ENCODE measurements around the gene PLEKHO2. TPM values are rescaled to one million over a fixed set of nuclear protein-coding genes. Genes with fewer than 3 reads are reported as not detected.

PLEKHO2 gene
- total and polyA plus RNA-seq, 2 donors (not counting 3 experiments of a cell fraction or from before 2014, with no cell fraction given): 21.9 to 24.9 TPM

DNA sequence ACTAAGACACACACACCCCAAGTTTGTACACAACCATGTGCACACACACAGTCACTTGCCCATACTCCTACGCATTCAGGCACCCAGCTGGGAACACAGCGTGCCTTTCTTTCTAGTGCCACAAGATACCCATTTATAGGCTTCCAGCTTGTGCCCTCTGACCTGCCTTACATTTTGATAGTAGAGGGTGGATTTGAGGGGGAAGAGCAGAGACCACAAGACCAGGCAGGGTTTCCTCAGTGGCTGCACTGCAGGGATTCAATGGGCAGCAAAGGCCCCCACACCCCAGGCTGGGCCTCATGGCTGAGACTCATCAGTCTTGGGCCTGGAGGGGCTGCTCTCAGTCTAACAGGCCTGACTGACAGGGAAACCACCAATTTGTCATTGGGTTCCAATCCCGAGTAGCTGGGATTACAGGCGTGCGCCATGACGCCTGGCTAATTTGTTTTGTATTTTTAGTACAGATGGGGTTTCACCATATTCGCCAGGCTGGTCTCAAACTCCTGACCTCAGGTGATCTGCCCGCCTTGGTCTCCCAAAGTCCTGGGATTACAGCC is 51.2 kb downstream of the PLEKHO2 start:
- no peaks in the 10 kb centered on the region for H3K36me3 ChIP-seq (ENCODE audit: control insufficient read depth in 2 of 2, extremely low read depth in 1 of 2, insufficient read depth in 2 of 2, low read length in 2 of 2)
- no peaks in the 10 kb centered on the region for H3K9me1 ChIP-seq (replicated peaks; ENCODE audit: control insufficient read depth, extremely low read depth, insufficient read depth, low read length)
- H3K9me3 ChIP-seq (replicated peaks; ENCODE audit: control insufficient read depth, insufficient read depth, low read length): no peaks in the 10 kb centered on the region
- H3K4me2 ChIP-seq (ENCODE audit: insufficient read depth, low read length): no peak overlapping the region
- H4K20me1 ChIP-seq (replicated peaks; ENCODE audit: control insufficient read depth, extremely low read depth, insufficient read depth, low read length): no peaks in the 10 kb centered on the region
- POLR2A ChIA-PET: interaction anchor here (1.6 kb wide), 1 partner anchor 67 kb away, joined by 8 read pairs; the partner anchor contains the start of gene PIF1
- H3K9ac ChIP-seq (replicated peaks; ENCODE audit: extremely low read depth, insufficient read depth, low read length): no peak overlapping the region
- intact Hi-C loops (cut with micrococcal nuclease) (loop anchor here (2.0 to 5.0 kb wide), 3 partner anchors 16 to 161 kb away; no protein-coding TSS in a partner anchor), dilution Hi-C loops (cut with MboI; ENCODE audit: extremely low pct_ligation_motif_present, low sequenced_read_pairs) (no loop called here)
- H3K27ac ChIP-seq (ENCODE audit: insufficient read depth, low read depth, low read length): no peak overlapping the region
- no peaks in the 10 kb centered on the region for H3K27me3 ChIP-seq (ENCODE audit: control insufficient read depth in 2 of 2, insufficient read depth in 2 of 2, low read length in 2 of 2)
- TF ChIP-seq MYC (IDR thresholded peaks at IDR 0.05; ENCODE audit: low read depth, low read length) (no peak), POLR2A (IDR thresholded peaks at IDR 0.05; ENCODE audit: low read depth, low read length) (no peak), JUN (IDR thresholded peaks at IDR 0.05; ENCODE audit: borderline replicate concordance, insufficient read depth, insufficient read length, low read depth) (no peak), FOS (IDR thresholded peaks at IDR 0.05; ENCODE audit: borderline replicate concordance, insufficient read depth, low read length) (no peak), POLR2AphosphoS5 (IDR thresholded peaks at IDR 0.05; ENCODE audit: insufficient read depth, low read depth, low read length) (no peak), GATA2 (IDR thresholded peaks at IDR 0.05; ENCODE audit: insufficient read depth, insufficient read length, low read depth, low read length) (no peak), EZH2 (IDR thresholded peaks at IDR 0.05; ENCODE audit: borderline replicate concordance, low read depth, low read length, severe bottlenecking) (no peak)
- TF ChIP-seq, protein P1, sequence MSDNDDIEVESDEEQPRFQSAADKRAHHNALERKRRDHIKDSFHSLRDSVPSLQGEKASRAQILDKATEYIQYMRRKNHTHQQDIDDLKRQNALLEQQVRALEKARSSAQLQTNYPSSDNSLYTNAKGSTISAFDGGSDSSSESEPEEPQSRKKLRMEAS (IDR thresholded peaks at IDR 0.05; ENCODE audit: insufficient read depth, insufficient read length): no peak
- TF ChIP-seq, protein P2, sequence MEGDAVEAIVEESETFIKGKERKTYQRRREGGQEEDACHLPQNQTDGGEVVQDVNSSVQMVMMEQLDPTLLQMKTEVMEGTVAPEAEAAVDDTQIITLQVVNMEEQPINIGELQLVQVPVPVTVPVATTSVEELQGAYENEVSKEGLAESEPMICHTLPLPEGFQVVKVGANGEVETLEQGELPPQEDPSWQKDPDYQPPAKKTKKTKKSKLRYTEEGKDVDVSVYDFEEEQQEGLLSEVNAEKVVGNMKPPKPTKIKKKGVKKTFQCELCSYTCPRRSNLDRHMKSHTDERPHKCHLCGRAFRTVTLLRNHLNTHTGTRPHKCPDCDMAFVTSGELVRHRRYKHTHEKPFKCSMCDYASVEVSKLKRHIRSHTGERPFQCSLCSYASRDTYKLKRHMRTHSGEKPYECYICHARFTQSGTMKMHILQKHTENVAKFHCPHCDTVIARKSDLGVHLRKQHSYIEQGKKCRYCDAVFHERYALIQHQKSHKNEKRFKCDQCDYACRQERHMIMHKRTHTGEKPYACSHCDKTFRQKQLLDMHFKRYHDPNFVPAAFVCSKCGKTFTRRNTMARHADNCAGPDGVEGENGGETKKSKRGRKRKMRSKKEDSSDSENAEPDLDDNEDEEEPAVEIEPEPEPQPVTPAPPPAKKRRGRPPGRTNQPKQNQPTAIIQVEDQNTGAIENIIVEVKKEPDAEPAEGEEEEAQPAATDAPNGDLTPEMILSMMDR (IDR thresholded peaks at IDR 0.05; ENCODE audit: extremely low read depth in 1 of 2, insufficient read depth in 1 of 2, low read depth in 1 of 2, low read length in 2 of 2): no peak
- no TSS peak for BruUV-seq (replicated peaks)
- no peak overlapping the region for H2AFZ ChIP-seq (ENCODE audit: low read depth, low read length)
- FAIRE-seq (no peak), DNase-seq (ENCODE audit: low read depth, low spot score) (no peak)
- H3K79me2 ChIP-seq (ENCODE audit: control insufficient read depth, insufficient read depth, low read length): no peaks in the 10 kb centered on the region
- H3K4me1 ChIP-seq (ENCODE audit: control insufficient read depth, extremely low read depth, insufficient read depth, low read length): peaks cover 44% of the 10 kb centered on the region
- no peak overlapping the region for H3K4me3 ChIP-seq (replicated peaks in 1 of 3; ENCODE audit: insufficient read depth in 1 of 3, low read depth in 1 of 3, low read length in 3 of 3)
- CTCF ChIA-PET: interaction anchor here (1.5 to 2.8 kb wide), 4 partner anchors 12 to 57 kb away, joined by 3 to 21 read pairs (median 8); no protein-coding TSS in a partner anchor
